Esophagus (tissue), 2 donors: ENCODE data around the gene PPP1R1C. TPM values are rescaled to one million over a fixed set of nuclear protein-coding genes. Genes with fewer than 3 reads are reported as not detected.
"Not testable (repeated sequence)": the region's sequence is repeated elsewhere in the genome, so short reads cannot be mapped to it uniquely, and the experiment has no call there.

ENCODE experiments used
- H3K27ac ChIP-seq, 2 donors: one replicate each; pipeline ENCODE4 v1.5.1; 2013; ENCODE audit warnings: low read depth in 2 of 2, mild to moderate bottlenecking in 2 of 2, inconsistent platforms in 1 of 2, low read length in 1 of 2, moderate library complexity in 1 of 2
- H3K27me3 ChIP-seq, 2 donors: one replicate each; pipeline ENCODE4 v1.6.1; 2013; ENCODE audit warnings: low read length in 2 of 2, control low read depth in 1 of 2, mild to moderate bottlenecking in 1 of 2; ENCODE audit not compliant: insufficient read depth in 2 of 2, control insufficient read depth in 1 of 2
- H3K36me3 ChIP-seq, 2 donors: one replicate each; pipeline ENCODE4 v1.6.1; 2013; ENCODE audit warnings: low read length in 1 of 2; ENCODE audit not compliant: control insufficient read depth in 2 of 2, insufficient read depth in 2 of 2
- H3K4me1 ChIP-seq, 2 donors: one replicate each; pipeline ENCODE4 v1.6.1; 2013; ENCODE audit warnings: low read length in 1 of 2; ENCODE audit not compliant: control insufficient read depth in 2 of 2, insufficient read depth in 2 of 2
- H3K4me3 ChIP-seq, 2 donors: one replicate each; pipeline ENCODE4 v1.5.1; 2013; ENCODE audit warnings: low read length in 2 of 2, mild to moderate bottlenecking in 2 of 2, low read depth in 1 of 2, moderate library complexity in 1 of 2
- H3K9me3 ChIP-seq, 2 donors: one replicate each; pipeline ENCODE4 v1.6.1; 2013; ENCODE audit warnings: mild to moderate bottlenecking in 2 of 2, low read depth in 1 of 2, low read length in 1 of 2, moderate library complexity in 1 of 2; ENCODE audit not compliant: control insufficient read depth in 2 of 2, insufficient read depth in 1 of 2
- WGBS, 2 donors: extraction: QIAGEN DNeasy Blood & Tissue Kit; methylation state at CpG; one replicate each; pipeline ENCODE4 v1.1.7; 2013; 5-methylcytosine and 5-hydroxymethylcytosine counted together
- polyA plus RNA-seq, 2 donors: library from polyadenylated mRNA; stranded (reverse); fragments of 200-250 nt; gene quantifications; one replicate each; pipeline ENCODE4 v1.2.3, GENCODE V29; 2013
- donor health status: healthy with polysubstance abuse.
- donor health status: Bipolar disorder and iron deficiency.

Gene PPP1R1C
- polyA plus RNA-seq, 2 donors, result 1.1 to 1.4 TPM

GRCh38 chr2:182006595-182007341 is 21.1 kb downstream of the PPP1R1C start:
- H3K9me3 ChIP-seq, result no peaks in the 10 kb centered on the region
- H3K27me3 ChIP-seq, result no peaks in the 10 kb centered on the region
- H3K4me3 ChIP-seq, result no peak overlapping the region
- whole genome bisulfite sequencing, 2 donors, result 86 to 90% methylated on average over 4 of the region's 4 CpGs
- no peaks in the 10 kb centered on the region for H3K36me3 ChIP-seq
- no peak overlapping the region for H3K27ac ChIP-seq
- H3K4me1 ChIP-seq, result no peaks in the 10 kb centered on the region

GRCh38 chr2:182014284-182014683 is 28.6 kb downstream of the PPP1R1C start:
- Histone ChIP-seq H3K9me3 (peaks cover 0 to 4% of the 10 kb centered on the region in 2 donors), H3K27ac (no peak overlapping the region), H3K4me1 (peaks cover 0 to 3% of the 10 kb centered on the region in 2 donors), H3K4me3 (no peak overlapping the region), H3K27me3 (no peaks in the 10 kb centered on the region), H3K36me3 (no peaks in the 10 kb centered on the region)
- 92 to 95% methylated on average over 5 of the region's 5 CpGs for WGBS, 2 donors

GRCh38 chr2:182015334-182016109 is 29.9 kb downstream of the PPP1R1C start:
- no peaks in the 10 kb centered on the region for H3K27me3 ChIP-seq
- H3K27ac ChIP-seq, result no peak overlapping the region
- H3K9me3 ChIP-seq, result peaks cover 0 to 4% of the 10 kb centered on the region in 2 donors
- WGBS, 2 donors, result 90 to 94% methylated on average over 5 of the region's 5 CpGs
- peaks cover 0 to 3% of the 10 kb centered on the region in 2 donors for H3K4me1 ChIP-seq
- no peaks in the 10 kb centered on the region for H3K36me3 ChIP-seq
- no peak overlapping the region for H3K4me3 ChIP-seq

- Histone ChIP-seq H3K9me3 (peaks cover 0 to 4% of the 10 kb centered on the region in 2 donors), H3K27me3 (no peaks in the 10 kb centered on the region), H3K36me3 (no peaks in the 10 kb centered on the region), H3K4me3 (no peak overlapping the region), H3K27ac (no peak overlapping the region), H3K4me1 (peaks cover 0 to 3% of the 10 kb centered on the region in 2 donors)
- WGBS, 2 donors, result 57 to 60% methylated on average over 1 of the region's 1 CpG
These were observed 32.6 kb downstream of the PPP1R1C start for GRCh38 chr2:182018218-182018617.

- H3K27me3 ChIP-seq, result no peaks in the 10 kb centered on the region
- 52 to 57% methylated on average over 2 of the region's 2 CpGs for WGBS, 2 donors
These were observed 34.1 kb downstream of the PPP1R1C start for GRCh38 chr2:182019731-182020130.

GRCh38 chr2:182020286-182021070 is 34.8 kb downstream of the PPP1R1C start:
- Histone ChIP-seq H3K27me3 (no peaks in the 10 kb centered on the region), H3K4me3 (no peak overlapping the region), H3K4me1 (peaks cover 0 to 3% of the 10 kb centered on the region in 2 donors), H3K36me3 (no peaks in the 10 kb centered on the region), H3K9me3 (no peaks in the 10 kb centered on the region), H3K27ac (no peak overlapping the region)
- 42 to 47% methylated on average over 4 of the region's 4 CpGs for WGBS, 2 donors

More at GRCh38 chr2:182019731-182020130, 34.1 kb downstream of the PPP1R1C start:
- Histone ChIP-seq H3K9me3 (no peaks in the 10 kb centered on the region), H3K4me3 (no peak overlapping the region), H3K27ac (no peak overlapping the region), H3K4me1 (peaks cover 0 to 3% of the 10 kb centered on the region in 2 donors), H3K36me3 (no peaks in the 10 kb centered on the region)

GRCh38 chr2:182023235-182023634 is 37.6 kb downstream of the PPP1R1C start:
- Histone ChIP-seq H3K4me1 (no peaks in the 10 kb centered on the region), H3K9me3 (no peaks in the 10 kb centered on the region), H3K27ac (no peak overlapping the region), H3K27me3 (no peaks in the 10 kb centered on the region), H3K36me3 (no peaks in the 10 kb centered on the region), H3K4me3 (no peak overlapping the region)

GRCh38 chr2:182030875-182031274 is 45.2 kb downstream of the PPP1R1C start:
- not testable (repeated sequence) for H3K27me3 ChIP-seq, H3K4me1 ChIP-seq, H3K36me3 ChIP-seq, H3K4me3 ChIP-seq, H3K9me3 ChIP-seq, H3K27ac ChIP-seq
- 59 to 75% methylated on average over 19 to 21 of the region's 21 CpGs for WGBS, 2 donors

GRCh38 chr2:182031956-182032355 is 46.3 kb downstream of the PPP1R1C start:
- no peak overlapping the region for H3K27ac ChIP-seq
- no peak overlapping the region for H3K4me3 ChIP-seq
- no peaks in the 10 kb centered on the region for H3K4me1 ChIP-seq
- H3K9me3 ChIP-seq, result no peaks in the 10 kb centered on the region
- no peaks in the 10 kb centered on the region for H3K27me3 ChIP-seq
- no peaks in the 10 kb centered on the region for H3K36me3 ChIP-seq
- 77 to 85% methylated on average over 2 of the region's 2 CpGs for WGBS, 2 donors
